ENCODE data around the gene ADARB2.

Gene ADARB2

GRCh38 chr10:1548146-1548545, 189.2 kb downstream of the ADARB2 start:
- ATAC-seq (ENCODE audit: low read depth) (no peak), DNase-seq (ENCODE audit: low spot score) (no peak)
- H3K27ac ChIP-seq (ENCODE audit: poor library complexity, severe bottlenecking): no peak overlapping the region
- no peaks in the 10 kb centered on the region for H3K27me3 ChIP-seq (ENCODE audit: insufficient read depth, poor library complexity, severe bottlenecking)
- H3K4me3 ChIP-seq (ENCODE audit: severe bottlenecking): no peak overlapping the region
- H3K36me3 ChIP-seq (ENCODE audit: low read depth): no peaks in the 10 kb centered on the region
- H3K4me1 ChIP-seq (ENCODE audit: insufficient read depth, poor library complexity, severe bottlenecking): no peaks in the 10 kb centered on the region
- no peaks in the 10 kb centered on the region for H3K9me3 ChIP-seq (ENCODE audit: severe bottlenecking)
- TF ChIP-seq CTCF (IDR thresholded peaks at IDR 0.05; ENCODE audit: poor library complexity, severe bottlenecking): no peak

- H3K27ac ChIP-seq (ENCODE audit: poor library complexity, severe bottlenecking): no peak overlapping the region
- DNase-seq (ENCODE audit: low spot score) (no peak), ATAC-seq (ENCODE audit: low read depth) (no peak)
- no peaks in the 10 kb centered on the region for H3K27me3 ChIP-seq (ENCODE audit: insufficient read depth, poor library complexity, severe bottlenecking)
- H3K4me1 ChIP-seq (ENCODE audit: insufficient read depth, poor library complexity, severe bottlenecking): no peaks in the 10 kb centered on the region
- H3K9me3 ChIP-seq (ENCODE audit: severe bottlenecking): no peaks in the 10 kb centered on the region
- H3K36me3 ChIP-seq (ENCODE audit: low read depth): no peaks in the 10 kb centered on the region
- no peak overlapping the region for H3K4me3 ChIP-seq (ENCODE audit: severe bottlenecking)
- TF ChIP-seq CTCF (IDR thresholded peaks at IDR 0.05; ENCODE audit: poor library complexity, severe bottlenecking): no peak
Measured at GRCh38 chr10:1546431-1547110, 190.8 kb downstream of the ADARB2 start.

- no peak for ATAC-seq (ENCODE audit: low read depth)
Measured at GRCh38 chr10:1545524-1545923, 191.8 kb downstream of the ADARB2 start.

GRCh38 chr10:1544929-1545328, 192.4 kb downstream of the ADARB2 start:
- ATAC-seq (ENCODE audit: low read depth) (no peak), DNase-seq (ENCODE audit: low spot score) (no peak)
- Histone ChIP-seq H3K27me3 (ENCODE audit: insufficient read depth, poor library complexity, severe bottlenecking) (no peaks in the 10 kb centered on the region), H3K4me3 (ENCODE audit: severe bottlenecking) (no peak overlapping the region), H3K27ac (ENCODE audit: poor library complexity, severe bottlenecking) (no peak overlapping the region), H3K36me3 (ENCODE audit: low read depth) (no peaks in the 10 kb centered on the region), H3K4me1 (ENCODE audit: insufficient read depth, poor library complexity, severe bottlenecking) (no peaks in the 10 kb centered on the region), H3K9me3 (ENCODE audit: severe bottlenecking) (no peaks in the 10 kb centered on the region)
- no peak for TF ChIP-seq CTCF (IDR thresholded peaks at IDR 0.05; ENCODE audit: poor library complexity, severe bottlenecking)

More at GRCh38 chr10:1545524-1545923, 191.8 kb downstream of the ADARB2 start:
- Histone ChIP-seq H3K4me3 (ENCODE audit: severe bottlenecking) (no peak overlapping the region), H3K9me3 (ENCODE audit: severe bottlenecking) (no peaks in the 10 kb centered on the region), H3K27me3 (ENCODE audit: insufficient read depth, poor library complexity, severe bottlenecking) (no peaks in the 10 kb centered on the region), H3K4me1 (ENCODE audit: insufficient read depth, poor library complexity, severe bottlenecking) (no peaks in the 10 kb centered on the region), H3K27ac (ENCODE audit: poor library complexity, severe bottlenecking) (no peak overlapping the region), H3K36me3 (ENCODE audit: low read depth) (no peaks in the 10 kb centered on the region)
- no peak for DNase-seq (ENCODE audit: low spot score)
- no peak for TF ChIP-seq CTCF (IDR thresholded peaks at IDR 0.05; ENCODE audit: poor library complexity, severe bottlenecking)

- H3K36me3 ChIP-seq (ENCODE audit: low read depth): no peaks in the 10 kb centered on the region
- TF ChIP-seq CTCF (IDR thresholded peaks at IDR 0.05; ENCODE audit: poor library complexity, severe bottlenecking): no peak
- no peak overlapping the region for H3K27ac ChIP-seq (ENCODE audit: poor library complexity, severe bottlenecking)
- no peak overlapping the region for H3K4me3 ChIP-seq (ENCODE audit: severe bottlenecking)
- no peaks in the 10 kb centered on the region for H3K27me3 ChIP-seq (ENCODE audit: insufficient read depth, poor library complexity, severe bottlenecking)
- H3K4me1 ChIP-seq (ENCODE audit: insufficient read depth, poor library complexity, severe bottlenecking): no peaks in the 10 kb centered on the region
- no peaks in the 10 kb centered on the region for H3K9me3 ChIP-seq (ENCODE audit: severe bottlenecking)
- ATAC-seq (ENCODE audit: low read depth) (no peak), DNase-seq (ENCODE audit: low spot score) (no peak)
Measured at GRCh38 chr10:1544209-1544673, 193.1 kb downstream of the ADARB2 start.

Data from RWPE2 (cell line).